ENCODE data around the gene MID1. TPM values are rescaled to one million over a fixed set of nuclear protein-coding genes. Genes with fewer than 3 reads are reported as not detected.

MID1 gene
- total RNA-seq, 1 donor from 2014 or later = 48.1 TPM

DNA sequence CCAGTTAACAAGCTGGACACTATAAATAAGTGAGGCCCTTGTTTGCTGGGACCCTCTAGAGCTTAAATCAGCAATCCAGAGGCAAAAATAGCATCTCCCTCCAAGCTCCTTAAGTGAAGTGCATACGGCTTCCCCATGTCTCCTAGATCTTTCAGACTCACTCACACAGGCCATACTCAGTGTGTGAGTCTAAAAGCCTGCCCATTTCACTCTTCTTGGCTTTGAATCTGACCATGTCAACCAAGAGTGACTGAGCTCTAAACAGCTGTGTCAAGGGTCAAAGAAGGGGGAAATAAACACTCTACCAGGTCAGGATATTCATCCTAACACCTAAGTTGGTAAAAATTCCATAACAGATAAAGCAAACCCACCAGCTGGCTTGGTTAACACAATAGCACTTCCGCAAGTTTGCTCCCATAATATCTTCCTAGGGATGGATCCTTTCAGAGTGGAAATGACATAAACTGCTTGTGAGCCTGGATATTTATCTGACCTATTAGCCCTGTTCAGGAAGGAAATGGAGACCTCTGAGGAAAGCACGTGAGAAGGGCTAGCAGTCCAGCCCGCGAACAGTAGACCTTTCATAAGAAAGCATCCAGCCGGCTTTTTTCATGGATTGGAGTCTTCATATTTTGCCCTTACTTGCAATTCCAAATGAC lies 65.6 kb downstream of the MID1 start:
- TF ChIP-seq, protein P1, sequence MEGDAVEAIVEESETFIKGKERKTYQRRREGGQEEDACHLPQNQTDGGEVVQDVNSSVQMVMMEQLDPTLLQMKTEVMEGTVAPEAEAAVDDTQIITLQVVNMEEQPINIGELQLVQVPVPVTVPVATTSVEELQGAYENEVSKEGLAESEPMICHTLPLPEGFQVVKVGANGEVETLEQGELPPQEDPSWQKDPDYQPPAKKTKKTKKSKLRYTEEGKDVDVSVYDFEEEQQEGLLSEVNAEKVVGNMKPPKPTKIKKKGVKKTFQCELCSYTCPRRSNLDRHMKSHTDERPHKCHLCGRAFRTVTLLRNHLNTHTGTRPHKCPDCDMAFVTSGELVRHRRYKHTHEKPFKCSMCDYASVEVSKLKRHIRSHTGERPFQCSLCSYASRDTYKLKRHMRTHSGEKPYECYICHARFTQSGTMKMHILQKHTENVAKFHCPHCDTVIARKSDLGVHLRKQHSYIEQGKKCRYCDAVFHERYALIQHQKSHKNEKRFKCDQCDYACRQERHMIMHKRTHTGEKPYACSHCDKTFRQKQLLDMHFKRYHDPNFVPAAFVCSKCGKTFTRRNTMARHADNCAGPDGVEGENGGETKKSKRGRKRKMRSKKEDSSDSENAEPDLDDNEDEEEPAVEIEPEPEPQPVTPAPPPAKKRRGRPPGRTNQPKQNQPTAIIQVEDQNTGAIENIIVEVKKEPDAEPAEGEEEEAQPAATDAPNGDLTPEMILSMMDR (conservative IDR thresholded peaks at IDR 0.05) = no peak
- H3K9me3 Mint-ChIP-seq = peaks cover 5% of the 10 kb centered on the region
- H3K27me3 Mint-ChIP-seq (ENCODE audit: low read depth) = no peaks in the 10 kb centered on the region
- H3K4me3 Mint-ChIP-seq = peak overlapping the region; percentile 56
- peak overlapping the region; percentile 86 for H3K27ac Mint-ChIP-seq (ENCODE audit: unreplicated experiment)
- peaks cover 22% of the 10 kb centered on the region for H3K36me3 Mint-ChIP-seq (ENCODE audit: low read depth)
- DNase-seq (ENCODE audit: low read depth, low spot score) = no peak
- H3K4me1 Mint-ChIP-seq = peaks cover 44% of the 10 kb centered on the region

GRCh38 chrX:10549280-10549679 lies 71.1 kb downstream of the MID1 start:
- H3K4me1 Mint-ChIP-seq = peaks cover 9% of the 10 kb centered on the region
- TF ChIP-seq, protein P1 (conservative IDR thresholded peaks at IDR 0.05) = no peak
- no peak overlapping the region for H3K27ac Mint-ChIP-seq (ENCODE audit: unreplicated experiment)
- no peak overlapping the region for H3K4me3 Mint-ChIP-seq
- H3K9me3 Mint-ChIP-seq = peaks cover 2% of the 10 kb centered on the region
- peaks cover 8% of the 10 kb centered on the region for H3K36me3 Mint-ChIP-seq (ENCODE audit: low read depth)
- no peak for DNase-seq (ENCODE audit: low read depth, low spot score)
- no peaks in the 10 kb centered on the region for H3K27me3 Mint-ChIP-seq (ENCODE audit: low read depth)

DNA sequence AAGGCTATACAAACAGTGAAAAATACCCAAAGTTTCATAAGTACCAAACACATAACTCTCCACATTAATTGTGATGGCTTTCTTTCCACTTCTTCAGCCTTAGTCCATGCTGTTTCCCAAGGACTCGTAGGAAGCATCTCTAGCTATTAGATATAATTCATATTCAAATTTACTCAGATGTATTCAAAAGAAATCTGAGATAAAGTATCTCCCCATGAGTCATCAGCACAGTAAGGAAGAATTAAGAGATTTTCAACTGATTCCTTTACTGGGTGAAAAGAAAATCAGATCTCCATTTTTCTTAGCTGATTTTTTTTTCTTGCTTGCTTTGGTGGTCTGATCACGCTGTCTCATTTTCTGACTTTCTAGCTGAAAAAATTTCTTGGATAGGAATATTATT lies 71.7 kb downstream of the MID1 start:
- DNase-seq (ENCODE audit: low read depth, low spot score) = no peak
- H3K27ac Mint-ChIP-seq (ENCODE audit: unreplicated experiment) = no peak overlapping the region
- TF ChIP-seq, protein P1 (conservative IDR thresholded peaks at IDR 0.05) = no peak
- H3K36me3 Mint-ChIP-seq (ENCODE audit: low read depth) = peaks cover 6% of the 10 kb centered on the region
- no peak overlapping the region for H3K4me3 Mint-ChIP-seq
- H3K27me3 Mint-ChIP-seq (ENCODE audit: low read depth) = no peaks in the 10 kb centered on the region
- H3K9me3 Mint-ChIP-seq = no peaks in the 10 kb centered on the region
- peaks cover 4% of the 10 kb centered on the region for H3K4me1 Mint-ChIP-seq

GRCh38 chrX:10545882-10546281 lies 74.5 kb downstream of the MID1 start:
- H3K27me3 Mint-ChIP-seq (ENCODE audit: low read depth) = no peaks in the 10 kb centered on the region
- no peak for DNase-seq (ENCODE audit: low read depth, low spot score)
- no peak overlapping the region for H3K4me3 Mint-ChIP-seq

GRCh38 chrX:10542586-10542985 lies 77.8 kb downstream of the MID1 start:
- Mint-ChIP-seq H3K27me3 (ENCODE audit: low read depth) (no peaks in the 10 kb centered on the region), H3K9me3 (no peaks in the 10 kb centered on the region), H3K36me3 (ENCODE audit: low read depth) (peaks cover 6% of the 10 kb centered on the region), H3K4me1 (no peaks in the 10 kb centered on the region), H3K27ac (ENCODE audit: unreplicated experiment) (no peak overlapping the region), H3K4me3 (no peak overlapping the region)
- no peak for DNase-seq (ENCODE audit: low read depth, low spot score)
- TF ChIP-seq, protein P1 (conservative IDR thresholded peaks at IDR 0.05) = no peak

More at GRCh38 chrX:10545882-10546281, 74.5 kb downstream of the MID1 start:
- Mint-ChIP-seq H3K4me1 (no peaks in the 10 kb centered on the region), H3K36me3 (ENCODE audit: low read depth) (peaks cover 3% of the 10 kb centered on the region), H3K9me3 (no peaks in the 10 kb centered on the region), H3K27ac (ENCODE audit: unreplicated experiment) (no peak overlapping the region)
- TF ChIP-seq, protein P1 (conservative IDR thresholded peaks at IDR 0.05) = no peak

Measured in neural crest cell (in vitro differentiated cells).